HG03025 (cell line): ENCODE results near the gene PLA2G4A.

Experiments used
- ATAC-seq: cut with Tn5 transposase; IDR thresholded peaks from one replicate; pipeline ENCODE4 v1.9.1; 2021; ENCODE audit warnings: mild to moderate bottlenecking, moderate library complexity; ENCODE audit not compliant: unreplicated experiment, low FRiP score

PLA2G4A gene

DNA sequence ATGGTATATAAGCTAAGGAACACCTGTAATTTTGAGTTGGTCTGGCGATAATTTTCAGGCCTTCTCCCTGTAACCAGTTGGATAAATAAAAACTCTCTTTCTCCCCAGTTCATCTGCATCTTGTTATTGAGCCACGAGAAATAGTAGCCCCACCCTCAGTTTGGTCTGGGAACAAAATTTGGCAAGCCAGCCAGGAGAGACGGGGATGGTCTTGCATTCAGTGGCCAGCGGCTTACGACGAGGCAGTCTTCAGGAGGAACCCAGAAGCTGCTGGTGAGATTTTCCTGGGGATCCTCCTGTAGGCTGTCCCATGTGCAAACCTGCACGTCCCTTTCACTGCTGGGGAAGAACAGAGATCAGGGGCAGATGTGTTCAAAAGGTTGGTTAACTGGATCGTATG, 174.6 kb downstream of the PLA2G4A start:
- no peak for ATAC-seq

DNA sequence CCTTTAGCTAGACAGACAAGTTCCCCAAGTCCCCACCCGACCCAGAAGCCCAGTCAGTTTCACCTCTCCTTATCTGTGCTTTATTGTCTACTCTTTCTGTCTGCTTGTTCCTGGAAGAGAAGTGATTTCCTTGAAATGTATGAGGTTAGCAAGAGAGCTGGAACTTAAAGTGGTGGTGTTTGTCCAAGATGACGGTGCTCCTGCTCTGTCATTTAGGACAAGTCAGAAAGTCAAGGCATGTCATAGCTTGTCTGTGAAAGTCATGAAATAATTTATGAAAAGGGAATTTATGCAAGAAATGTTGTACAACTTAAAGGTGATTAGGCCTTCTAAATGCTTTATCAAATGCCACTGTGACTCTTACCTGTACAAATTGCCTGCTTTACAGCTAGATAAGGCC, 178.1 kb downstream of the PLA2G4A start:
- ATAC-seq = no peak

DNA sequence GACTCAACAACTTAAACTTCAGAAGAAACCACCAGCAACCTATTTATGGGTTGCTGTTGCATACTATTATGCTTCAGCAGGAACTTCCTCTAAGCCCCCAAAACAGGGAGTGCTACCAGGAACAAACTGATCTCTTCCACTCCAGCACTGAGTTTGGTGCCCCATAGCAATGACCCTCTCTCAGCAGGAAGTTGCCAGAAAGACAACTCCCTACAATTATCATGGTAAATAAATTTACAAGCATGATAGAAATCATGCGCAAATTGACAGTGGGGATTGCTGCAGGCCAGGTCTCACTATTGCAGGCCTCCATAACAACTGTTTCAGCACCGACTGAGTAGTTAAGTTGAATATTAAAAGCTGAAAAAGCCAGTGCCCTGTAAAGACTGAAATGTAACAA, 180.6 kb downstream of the PLA2G4A start:
- ATAC-seq = no peak

DNA sequence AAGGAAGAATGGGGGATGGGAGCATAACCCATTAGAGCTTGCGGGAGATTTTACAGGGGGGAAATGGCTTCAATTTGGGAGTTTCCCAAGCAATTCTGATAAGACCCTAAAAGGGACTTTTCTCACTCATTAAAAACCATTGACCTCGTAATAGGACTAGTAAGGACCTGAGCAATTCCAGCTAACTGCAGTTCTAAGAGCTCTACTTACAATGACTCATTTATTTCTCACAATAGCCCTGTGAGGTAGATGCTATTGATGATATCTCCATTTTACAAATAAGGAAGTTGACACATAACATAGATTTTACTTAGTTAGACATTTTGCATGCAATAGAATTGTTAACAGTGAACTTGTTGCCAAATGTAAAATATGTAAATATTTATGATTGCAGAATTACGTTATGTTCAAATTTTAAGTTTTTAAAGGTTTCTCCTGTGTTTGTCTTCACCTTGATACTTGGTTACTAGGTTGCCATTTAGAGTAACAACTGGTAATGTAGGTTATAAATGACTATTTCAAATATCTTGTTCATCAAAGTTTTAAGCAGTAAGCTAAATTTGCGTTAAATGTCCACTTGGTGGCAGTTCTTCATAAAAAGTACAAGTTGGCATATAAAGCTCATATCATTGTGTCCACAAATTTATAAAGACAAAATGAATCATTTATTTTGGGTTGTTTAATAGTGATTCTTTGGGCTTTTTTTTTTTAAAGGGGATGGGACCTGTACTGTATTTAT, 182.0 kb downstream of the PLA2G4A start:
- no peak for ATAC-seq

DNA sequence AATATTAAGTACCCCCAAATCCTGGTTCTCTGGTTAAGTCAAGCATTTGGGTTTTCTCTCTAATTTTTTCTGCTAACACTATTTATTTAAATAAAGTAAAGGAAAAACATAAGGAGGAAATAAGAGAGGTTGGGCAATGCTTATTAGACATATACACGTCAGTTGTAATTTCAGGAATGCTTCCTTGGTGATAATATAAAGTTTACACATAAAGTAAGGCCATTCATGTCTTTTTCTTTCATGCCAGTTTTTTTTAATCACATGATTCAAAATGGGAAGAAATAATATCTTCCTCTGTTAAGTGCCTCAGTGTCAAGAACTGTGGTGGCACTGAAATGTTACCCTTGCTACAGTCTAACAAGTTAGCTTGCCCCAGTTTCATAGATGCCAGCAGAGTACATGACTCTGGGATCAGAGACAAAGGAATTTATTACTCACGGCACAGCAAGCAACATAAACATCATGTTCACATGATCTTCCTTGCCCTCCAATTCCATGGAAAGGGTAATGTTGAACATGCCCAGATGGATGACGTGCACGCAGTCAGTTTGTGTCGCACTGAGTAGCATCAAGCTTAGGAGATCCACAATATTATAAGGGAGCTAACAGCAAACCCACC, 184.9 kb downstream of the PLA2G4A start:
- no peak for ATAC-seq

DNA sequence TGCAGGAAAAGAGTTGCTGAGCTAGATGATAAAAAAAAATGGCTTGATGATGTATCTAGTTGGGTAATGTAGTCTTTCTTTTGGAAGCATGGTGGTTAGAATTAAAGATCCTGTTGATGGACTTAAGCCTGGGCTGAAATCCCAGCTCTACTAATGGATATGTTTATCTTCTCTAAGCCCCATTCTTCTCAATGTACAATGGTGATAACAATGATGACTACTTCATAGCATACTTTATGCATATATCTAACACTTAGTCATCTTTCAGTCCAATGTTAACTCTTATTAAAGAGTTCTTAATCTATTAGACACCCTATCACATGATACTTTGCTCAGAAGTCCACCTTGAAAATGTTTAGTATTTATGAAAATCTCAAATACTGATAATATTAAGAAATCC, 189.5 kb downstream of the PLA2G4A start:
- no peak for ATAC-seq

DNA sequence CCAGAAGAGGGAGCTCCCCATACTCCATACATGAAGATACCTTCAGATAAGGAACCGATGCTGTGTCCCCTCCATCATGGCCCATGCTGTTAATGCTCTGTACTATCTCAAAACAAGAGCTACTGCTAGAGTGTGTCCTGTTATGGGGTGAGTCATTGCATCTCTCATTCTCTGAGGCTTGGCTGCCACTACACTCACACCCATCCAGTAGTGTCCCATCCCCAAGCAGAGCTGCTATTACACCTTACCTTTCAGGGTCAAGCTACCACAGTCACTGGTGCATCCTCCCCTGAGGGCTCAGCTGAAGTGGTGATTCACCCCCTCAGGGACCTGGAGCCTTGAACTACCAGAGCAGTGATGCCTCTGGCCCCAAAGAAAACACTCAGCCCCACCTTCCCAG, 198.5 kb downstream of the PLA2G4A start:
- no peak for ATAC-seq

DNA sequence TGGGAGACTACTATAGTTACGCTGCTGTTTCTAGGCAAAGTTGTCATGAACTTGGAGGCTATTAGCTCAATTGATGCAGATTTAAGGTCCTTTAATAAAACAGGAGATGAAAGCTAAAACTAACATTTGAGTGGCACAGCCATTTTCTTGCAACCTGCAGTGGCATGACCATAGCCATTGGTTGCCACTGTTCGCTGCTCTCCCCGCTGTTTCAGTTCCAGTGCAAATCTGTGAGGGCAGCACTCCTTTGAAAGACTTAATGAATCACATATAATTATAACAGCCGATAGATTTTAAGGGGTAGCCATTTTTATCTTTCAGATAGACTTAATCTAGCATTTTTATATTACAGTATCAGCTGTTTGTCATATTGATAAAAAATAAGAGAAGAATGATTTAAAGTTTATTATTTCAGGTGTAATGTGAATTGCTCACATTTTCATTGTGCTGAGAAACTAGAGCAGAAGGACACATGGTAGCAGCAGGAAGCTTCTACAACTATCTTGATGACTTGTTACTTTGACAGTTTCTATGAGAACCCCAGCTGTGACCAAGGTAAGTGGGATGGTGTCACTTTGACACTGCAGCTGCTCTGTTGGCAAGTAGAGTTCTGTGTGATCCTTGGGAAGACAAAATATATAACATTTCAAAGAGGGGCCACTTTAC, 203.7 kb downstream of the PLA2G4A start:
- ATAC-seq = peak; percentile 80

DNA sequence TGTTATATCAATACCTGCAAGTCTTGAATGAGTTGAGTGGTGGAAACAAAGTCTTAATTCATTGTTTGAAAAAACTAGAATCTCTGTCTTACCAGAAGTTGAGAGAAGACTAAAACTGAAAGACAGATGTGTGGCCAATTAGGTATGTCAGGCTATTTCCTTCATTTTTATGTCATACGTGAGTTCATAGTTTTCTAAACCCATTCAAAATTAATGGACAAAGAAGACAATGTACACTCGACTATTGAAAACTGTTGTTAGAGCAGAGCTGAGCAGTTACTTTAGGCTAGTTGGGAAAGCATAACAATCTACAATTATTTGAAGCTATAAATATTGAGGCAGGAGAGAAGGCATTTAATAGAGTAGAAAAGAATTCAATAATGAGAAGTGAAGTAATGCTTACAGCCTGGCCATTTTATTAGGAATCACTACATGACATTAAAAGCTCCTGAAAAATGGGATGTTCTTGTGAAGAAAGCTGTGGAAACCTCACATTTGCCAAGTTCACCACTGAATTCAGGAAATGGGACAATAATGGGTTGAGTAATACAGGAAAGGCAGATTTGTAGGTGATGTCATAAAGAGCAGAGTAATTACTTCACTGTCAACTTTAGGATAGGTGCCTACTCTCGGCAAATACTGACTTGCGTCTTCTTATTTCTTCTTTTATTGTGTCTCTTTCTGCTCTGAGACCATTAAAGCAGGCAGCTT, 204.4 kb downstream of the PLA2G4A start:
- ATAC-seq = peak; percentile 37

DNA sequence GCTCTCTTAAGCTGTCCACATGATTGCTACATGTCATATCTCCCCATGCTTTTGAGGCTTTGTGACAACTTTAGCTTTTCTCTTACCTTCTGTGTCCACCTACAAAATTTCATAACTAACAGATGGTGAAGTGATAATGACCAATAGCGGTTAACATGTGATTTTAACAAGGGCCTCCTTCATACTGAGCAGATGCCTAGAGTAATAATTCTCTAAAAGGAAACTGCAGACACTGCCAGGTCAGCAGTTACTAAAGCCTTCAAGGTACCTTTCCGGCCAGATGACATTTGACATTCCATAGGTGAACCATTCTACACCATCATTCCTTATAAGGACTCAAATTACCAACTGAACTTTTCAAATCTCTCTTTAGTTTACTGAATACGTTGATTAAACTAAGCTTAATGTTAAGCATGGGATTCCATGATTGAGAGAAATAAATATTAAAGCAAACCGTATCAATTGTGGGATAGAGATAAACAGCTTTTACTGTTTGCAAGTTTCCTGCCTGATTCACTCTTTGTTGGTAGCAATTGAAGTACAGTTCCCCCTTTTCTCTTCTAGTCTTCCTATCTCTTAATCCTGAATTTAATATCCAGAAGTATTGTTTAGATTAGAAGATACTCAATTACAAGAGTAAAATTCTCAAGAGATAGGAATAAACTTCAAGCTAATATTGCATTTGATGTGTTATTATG, 205.1 kb downstream of the PLA2G4A start:
- ATAC-seq = no peak

DNA sequence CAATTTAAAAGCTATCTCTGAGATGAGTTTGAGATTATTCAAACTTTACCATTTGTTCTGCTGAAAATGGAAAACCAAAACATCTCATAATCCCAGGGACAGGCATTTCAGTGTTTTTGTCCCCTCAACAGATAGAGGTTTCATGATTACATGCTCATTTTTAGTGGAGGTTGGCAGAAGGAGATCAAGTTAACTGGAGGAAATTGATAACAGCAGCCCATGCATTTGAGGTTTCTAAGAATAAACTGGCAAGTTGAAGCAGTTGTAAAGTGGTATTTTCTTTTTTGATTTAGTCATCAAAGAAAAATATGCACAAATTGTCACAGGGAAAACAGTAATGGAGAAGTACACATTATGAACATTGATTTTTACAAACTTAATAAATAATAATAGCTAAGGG, 205.8 kb downstream of the PLA2G4A start:
- ATAC-seq = no peak

DNA sequence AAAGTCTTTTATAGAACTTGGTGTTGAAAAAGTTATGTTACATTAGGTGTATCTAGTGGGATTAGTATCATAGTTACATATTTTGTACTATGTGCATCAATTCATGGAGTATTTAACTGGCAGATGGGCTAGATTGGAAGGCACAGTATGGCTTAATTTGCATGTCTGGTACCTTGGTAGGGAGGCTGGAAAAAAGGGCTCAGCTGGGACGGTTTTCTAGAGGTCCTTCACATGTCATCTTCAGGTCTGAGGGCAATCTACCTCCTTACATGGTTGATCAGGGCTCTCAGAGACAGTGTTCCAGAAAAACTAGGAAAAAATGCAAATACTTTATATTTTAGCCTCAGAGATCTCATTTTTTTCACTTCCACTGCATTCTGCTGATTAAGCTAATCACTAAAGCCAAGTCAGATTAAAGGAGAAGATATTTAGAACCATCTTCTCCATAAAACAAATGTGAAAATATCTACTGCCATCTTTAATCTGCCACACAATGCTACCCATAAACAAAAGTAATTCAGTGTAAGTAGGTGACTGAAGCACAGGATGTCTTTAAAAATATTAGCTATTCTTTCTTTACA, 209.3 kb downstream of the PLA2G4A start:
- ATAC-seq = no peak
